Trophoblast cell (in vitro differentiated cells and primary cell): ENCODE results near the gene MCM6.

Experiments used
- DNase-seq, 2 donors: peaks; one replicate each; pipeline ENCODE4 v3.0.0-alpha.2; 2016
- H2AFZ ChIP-seq: 2 replicates; pipeline ENCODE4 v1.6.1; 2013; ENCODE audit warnings: low read length, moderate library complexity, mild to moderate bottlenecking; ENCODE audit not compliant: insufficient read depth, poor library complexity
- H2AK5ac ChIP-seq: 2 replicates; pipeline ENCODE4 v1.6.1; 2013; ENCODE audit warnings: mild to moderate bottlenecking, low read length
- H2BK120ac ChIP-seq: 2 replicates; pipeline ENCODE4 v1.6.1; 2013; ENCODE audit warnings: low read length, mild to moderate bottlenecking, moderate library complexity; ENCODE audit not compliant: insufficient read depth, poor library complexity
- H2BK12ac ChIP-seq: 2 replicates; pipeline ENCODE4 v1.6.1; 2013; ENCODE audit warnings: mild to moderate bottlenecking, low read length, moderate library complexity
- H2BK5ac ChIP-seq: 2 replicates; pipeline ENCODE4 v1.6.1; 2013; ENCODE audit warnings: low read length, low read depth, moderate library complexity, mild to moderate bottlenecking; ENCODE audit not compliant: poor library complexity
- H3K14ac ChIP-seq: 2 replicates; pipeline ENCODE4 v1.6.1; 2013; ENCODE audit warnings: mild to moderate bottlenecking, low read length
- H3K18ac ChIP-seq: 2 replicates; pipeline ENCODE4 v1.6.1; 2013; ENCODE audit warnings: mild to moderate bottlenecking, low read length
- H3K23ac ChIP-seq: 2 replicates; pipeline ENCODE4 v1.6.1; 2013; ENCODE audit warnings: low read length
- H3K27ac ChIP-seq: 2 replicates; pipeline ENCODE4 v1.5.1; 2013; ENCODE audit warnings: low read depth, mild to moderate bottlenecking, inconsistent platforms, low read length, moderate library complexity
- H3K27me3 ChIP-seq: 2 replicates; pipeline ENCODE4 v1.6.1; 2013; ENCODE audit warnings: inconsistent platforms, mild to moderate bottlenecking, low read length, moderate library complexity; ENCODE audit not compliant: insufficient read depth
- H3K36me3 ChIP-seq, 2 experiments: 1 replicate in 1 of 2; 2 replicates in 1 of 2; pipeline ENCODE4 v1.6.1; 2013; ENCODE audit warnings: low read length in 2 of 2, mild to moderate bottlenecking in 2 of 2, moderate library complexity in 1 of 2; ENCODE audit not compliant: insufficient read depth in 2 of 2, control insufficient read depth in 1 of 2
- H3K4ac ChIP-seq: 2 replicates; pipeline ENCODE4 v1.6.1; 2013; ENCODE audit warnings: low read depth, mild to moderate bottlenecking, low read length, moderate library complexity
- H3K4me1 ChIP-seq, 2 experiments: 1 replicate in 1 of 2; 2 replicates in 1 of 2; pipeline ENCODE4 v1.6.1; 2013; ENCODE audit warnings: low read length in 2 of 2, mild to moderate bottlenecking in 2 of 2, moderate library complexity in 1 of 2; ENCODE audit not compliant: insufficient read depth in 2 of 2, control insufficient read depth in 1 of 2
- H3K4me2 ChIP-seq: 2 replicates; pipeline ENCODE4 v1.6.1; 2013; ENCODE audit warnings: inconsistent platforms, mild to moderate bottlenecking, low read length, moderate library complexity
- H3K4me3 ChIP-seq: 2 replicates; pipeline ENCODE4 v1.5.1; 2013; ENCODE audit warnings: mild to moderate bottlenecking, low read depth, low read length, inconsistent platforms
- H3K79me1 ChIP-seq: one replicate; pipeline ENCODE4 v1.6.1; 2013; ENCODE audit warnings: low read length
- H3K79me2 ChIP-seq: 2 replicates; pipeline ENCODE4 v1.6.1; 2013; ENCODE audit warnings: low read length, mild to moderate bottlenecking; ENCODE audit not compliant: control insufficient read depth, insufficient read depth, poor library complexity
- H3K9ac ChIP-seq: 2 replicates; pipeline ENCODE4 v1.6.1; 2013; ENCODE audit warnings: mild to moderate bottlenecking, low read length
- H3K9me3 ChIP-seq: 2 replicates; pipeline ENCODE4 v1.6.1; 2013; ENCODE audit warnings: low read depth, mild to moderate bottlenecking, control low read depth, inconsistent platforms, low read length; ENCODE audit not compliant: insufficient read depth
- H4K12ac ChIP-seq: 2 replicates; pipeline ENCODE4 v1.6.1; 2013; ENCODE audit warnings: low read depth, mild to moderate bottlenecking, low read length, moderate library complexity
- H4K8ac ChIP-seq: 2 replicates; pipeline ENCODE4 v1.6.1; 2013; ENCODE audit warnings: low read depth, mild to moderate bottlenecking, low read length, moderate library complexity
- H4K91ac ChIP-seq: one replicate; pipeline ENCODE4 v1.6.1; 2013; ENCODE audit warnings: low read depth, mild to moderate bottlenecking, low read length, moderate library complexity
- WGBS: extraction: QIAGEN DNeasy Blood & Tissue Kit; methylation state at CpG from one replicate; pipeline ENCODE4 v1.1.7; 2013; ENCODE audit warnings: missing lambda C conversion rate; ENCODE audit not compliant: insufficient read length, insufficient coverage; ENCODE audit errors: extremely low coverage; 5-methylcytosine and 5-hydroxymethylcytosine counted together

Gene MCM6

GRCh38 chr2:135903650-135904049 lies 27.4 kb upstream of the MCM6 start:
- Histone ChIP-seq H3K4me1 (no peaks in the 10 kb centered on the region), H3K79me2 (no peaks in the 10 kb centered on the region), H3K4ac (no peak overlapping the region), H3K4me2 (no peak overlapping the region), H4K91ac (no peak overlapping the region), H3K27me3 (no peaks in the 10 kb centered on the region), H3K27ac (no peak overlapping the region), H3K36me3 (peaks cover 3 to 5% of the 10 kb centered on the region in 2 experiments), H2BK5ac (no peak overlapping the region), H3K23ac (no peak overlapping the region), H4K8ac (no peak overlapping the region), H3K14ac (no peak overlapping the region), H4K12ac (no peak overlapping the region), H3K18ac (no peak overlapping the region), H2BK120ac (no peak overlapping the region), H2AK5ac (no peak overlapping the region), H3K79me1 (no peaks in the 10 kb centered on the region), H2AFZ (no peak overlapping the region), H2BK12ac (no peak overlapping the region), H3K9me3 (no peaks in the 10 kb centered on the region), H3K9ac (no peak overlapping the region), H3K4me3 (no peak overlapping the region)
- WGBS = no CpG with 5 or more reads among the region's 3 CpGs
- DNase-seq = no peak

DNA sequence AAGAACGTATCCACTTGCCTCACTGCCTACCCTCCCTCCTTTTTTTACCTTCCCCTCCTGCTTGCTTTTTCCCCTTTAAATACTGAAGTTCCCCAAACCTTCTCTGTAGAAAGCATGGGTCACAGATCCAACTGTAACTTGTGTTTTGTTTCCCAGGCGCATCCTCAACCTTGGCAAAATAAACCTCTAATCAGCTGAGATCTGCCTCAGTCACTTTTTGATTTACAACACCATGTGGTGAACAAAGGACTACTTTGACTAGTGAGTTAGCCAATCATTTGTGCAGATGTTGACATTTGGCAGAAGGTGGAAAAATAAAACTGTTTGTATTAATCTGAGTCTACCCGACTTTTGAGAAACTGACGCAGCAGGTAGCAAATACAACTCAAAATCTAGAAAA lies 23.3 kb upstream of the MCM6 start:
- Histone ChIP-seq H3K79me1 (no peaks in the 10 kb centered on the region), H2BK5ac (no peak overlapping the region), H3K79me2 (no peaks in the 10 kb centered on the region), H3K18ac (no peak overlapping the region), H2BK120ac (no peak overlapping the region), H2BK12ac (no peak overlapping the region), H3K27me3 (no peaks in the 10 kb centered on the region), H4K12ac (no peak overlapping the region), H3K4me1 (no peaks in the 10 kb centered on the region), H3K23ac (no peak overlapping the region), H3K36me3 (peaks cover 3% of the 10 kb centered on the region in 2 experiments), H4K91ac (no peak overlapping the region), H3K4ac (no peak overlapping the region), H3K27ac (no peak overlapping the region), H3K9me3 (no peaks in the 10 kb centered on the region), H3K9ac (no peak overlapping the region), H3K4me2 (no peak overlapping the region), H3K14ac (no peak overlapping the region), H2AFZ (no peak overlapping the region), H2AK5ac (no peak overlapping the region), H4K8ac (no peak overlapping the region), H3K4me3 (no peak overlapping the region)
- no CpG with 5 or more reads among the region's 4 CpGs for WGBS
- no peak for DNase-seq

- no peak overlapping the region for H4K12ac ChIP-seq
- no CpG with 5 or more reads among the region's 3 CpGs for WGBS
- no peak overlapping the region for H3K9ac ChIP-seq
- no peak for DNase-seq
- H2BK12ac ChIP-seq = no peak overlapping the region
- H2BK120ac ChIP-seq = no peak overlapping the region
- H2BK5ac ChIP-seq = no peak overlapping the region
- H3K27me3 ChIP-seq = no peaks in the 10 kb centered on the region
- no peaks in the 10 kb centered on the region for H3K79me1 ChIP-seq
- H3K79me2 ChIP-seq = no peaks in the 10 kb centered on the region
- H3K9me3 ChIP-seq = no peaks in the 10 kb centered on the region
- H3K4me2 ChIP-seq = no peak overlapping the region
- no peak overlapping the region for H3K23ac ChIP-seq
- no peak overlapping the region for H3K14ac ChIP-seq
- H4K91ac ChIP-seq = no peak overlapping the region
- no peak overlapping the region for H2AFZ ChIP-seq
- H3K4me3 ChIP-seq = no peak overlapping the region
- H4K8ac ChIP-seq = no peak overlapping the region
- H3K18ac ChIP-seq = no peak overlapping the region
- H3K36me3 ChIP-seq = no peaks in the 10 kb centered on the region
- no peaks in the 10 kb centered on the region for H3K4me1 ChIP-seq
- no peak overlapping the region for H3K4ac ChIP-seq
- H3K27ac ChIP-seq = no peak overlapping the region
- no peak overlapping the region for H2AK5ac ChIP-seq
These were observed 22.1 kb upstream of the MCM6 start for GRCh38 chr2:135898234-135898786.

DNA sequence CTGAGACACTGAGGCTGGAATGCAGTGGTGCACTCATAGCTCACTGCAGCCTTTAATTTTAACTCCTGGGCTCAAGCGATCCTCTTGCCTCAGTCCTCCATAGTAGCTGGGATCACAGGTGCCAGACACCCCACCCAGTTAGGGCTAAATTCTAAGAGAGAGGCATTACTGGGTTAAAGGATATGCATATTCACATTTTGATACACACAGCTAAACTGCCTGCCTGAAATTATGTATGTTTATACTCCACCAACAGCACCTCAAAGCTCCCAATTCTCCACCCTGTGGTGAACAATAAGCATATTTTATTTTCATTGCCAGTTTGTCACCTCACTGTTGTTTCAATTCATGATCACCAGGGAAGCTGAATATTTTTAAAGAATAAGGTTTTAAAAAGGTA lies 18.7 kb upstream of the MCM6 start:
- no peak overlapping the region for H2BK5ac ChIP-seq
- no peak overlapping the region for H3K4ac ChIP-seq
- no peak overlapping the region for H2BK12ac ChIP-seq
- H3K27ac ChIP-seq = no peak overlapping the region
- DNase-seq = no peak
- no peak overlapping the region for H2BK120ac ChIP-seq
- no peak overlapping the region for H3K23ac ChIP-seq
- no peak overlapping the region for H4K8ac ChIP-seq
- WGBS = no CpG with 5 or more reads among the region's 1 CpG
- no peaks in the 10 kb centered on the region for H3K36me3 ChIP-seq
- no peak overlapping the region for H2AFZ ChIP-seq
- H3K4me3 ChIP-seq = no peak overlapping the region
- H3K79me2 ChIP-seq = no peaks in the 10 kb centered on the region
- no peak overlapping the region for H3K14ac ChIP-seq
- no peaks in the 10 kb centered on the region for H3K27me3 ChIP-seq
- H3K79me1 ChIP-seq = no peaks in the 10 kb centered on the region
- H3K18ac ChIP-seq = no peak overlapping the region
- H3K4me1 ChIP-seq = no peaks in the 10 kb centered on the region
- no peaks in the 10 kb centered on the region for H3K9me3 ChIP-seq
- H2AK5ac ChIP-seq = no peak overlapping the region
- no peak overlapping the region for H3K4me2 ChIP-seq
- no peak overlapping the region for H4K12ac ChIP-seq
- H4K91ac ChIP-seq = no peak overlapping the region
- no peak overlapping the region for H3K9ac ChIP-seq
